PC-3 (cell line): ENCODE measurements around the gene ERBB2. TPM values are rescaled to one million over a fixed set of nuclear protein-coding genes. Genes with fewer than 3 reads are reported as not detected.

Experiments used
- ATAC-seq: fragments of 200-7000 bp; cut with Tn5 transposase; 2 replicates; pipeline ENCODE4 v1.9.1; 2020; ENCODE audit warnings: mild to moderate bottlenecking, moderate library complexity
- BruUV-seq: library from RNA; stranded (reverse); fragments of 400-500 nt; replicated peaks from 2 replicates; lab custom pipeline; 2021; lab: Mats Ljungman, UMichigan
- CTCF ChIA-PET: fragments of 300-600 bp; sonication (Branson Sonifier 250); formaldehyde crosslinking; loops from one replicate; lab custom pipeline; 2022; ENCODE audit warnings: antibody characterized with exemption; lab: Charles Lee
- POLR2A ChIA-PET: fragments of 300-600 bp; sonication (Branson Sonifier 250); formaldehyde crosslinking; loops from one replicate; lab custom pipeline; 2022; ENCODE audit warnings: antibody characterized with exemption; ENCODE audit not compliant: unreplicated experiment; lab: Charles Lee
- DNase-seq: peaks from one replicate; pipeline ENCODE4 v3.0.0-alpha.2; 2015
- H2AFZ ChIP-seq: fragments of 300-600 bp; sonication (generic); 2 replicates; pipeline ENCODE4 v1.6.0; 2016; ENCODE audit warnings: antibody characterized with exemption, low read length
- H3F3A ChIP-seq: fragments of 300-600 bp; sonication (generic); one replicate; pipeline ENCODE4 v1.6.0; 2017; ENCODE audit warnings: antibody characterized with exemption, low read length, control low read depth, mild to moderate bottlenecking; ENCODE audit not compliant: unreplicated experiment
- H3K27ac ChIP-seq: fragments of 300-600 bp; sonication (generic); 2 replicates; pipeline ENCODE4 v1.5.1; 2016; ENCODE audit warnings: mild to moderate bottlenecking, low read length
- H3K27me3 ChIP-seq: fragments of 300-600 bp; sonication (generic); 2 replicates; pipeline ENCODE4 v1.6.1; 2016; ENCODE audit warnings: low read length, mixed read lengths
- H3K36me3 ChIP-seq: fragments of 300-600 bp; sonication (generic); 2 replicates; pipeline ENCODE4 v1.6.1; 2016; ENCODE audit warnings: low read depth, mixed run types, low read length, mixed read lengths
- H3K4me1 ChIP-seq: fragments of 300-600 bp; sonication (generic); 2 replicates; pipeline ENCODE4 v1.5.1; 2016; ENCODE audit warnings: low read length; ENCODE audit not compliant: insufficient read depth
- H3K4me2 ChIP-seq: fragments of 300-600 bp; sonication (generic); 2 replicates; pipeline ENCODE4 v1.6.0; 2016; ENCODE audit warnings: low read length
- H3K4me3 ChIP-seq: fragments of 300-600 bp; sonication (generic); 2 replicates; pipeline ENCODE4 v1.5.1; 2016; ENCODE audit warnings: mild to moderate bottlenecking, low read length, mixed read lengths
- H3K79me2 ChIP-seq: fragments of 300-600 bp; sonication (generic); 2 replicates; pipeline ENCODE4 v1.6.1; 2017; ENCODE audit warnings: low read length, mixed read lengths
- H3K9ac ChIP-seq: fragments of 300-600 bp; sonication (generic); 2 replicates; pipeline ENCODE4 v1.6.0; 2016; ENCODE audit warnings: mild to moderate bottlenecking, low read length
- H3K9me2 ChIP-seq: fragments of 300-600 bp; sonication (generic); replicated peaks from 2 replicates; pipeline ENCODE4 v1.6.1; 2016; ENCODE audit warnings: mixed run types, low read length, mixed read lengths
- H3K9me3 ChIP-seq: fragments of 300-600 bp; sonication (generic); 2 replicates; pipeline ENCODE4 v1.6.1; 2016; ENCODE audit warnings: low read length, mixed read lengths
- H4K20me1 ChIP-seq: fragments of 300-600 bp; sonication (generic); 2 replicates; pipeline ENCODE4 v1.6.1; 2016; ENCODE audit warnings: low read length, mixed read lengths
- EZH2 ChIP-seq: fragments of 300-600 bp; sonication (generic); IDR thresholded peaks from one replicate; pipeline ENCODE4 v1.6.1; 2017; ENCODE audit warnings: antibody characterized with exemption, mild to moderate bottlenecking, low read length; ENCODE audit not compliant: unreplicated experiment
- EZH2phosphoT487 ChIP-seq: fragments of 300-600 bp; sonication (generic); IDR thresholded peaks from 2 replicates; pipeline ENCODE4 v1.6.1; 2018; ENCODE audit warnings: mild to moderate bottlenecking, antibody characterized with exemption, low read length, borderline replicate concordance
- intact Hi-C: fragments of 100-400 bp; cut with micrococcal nuclease; formaldehyde crosslinking; loops from 2 replicates; pipeline ENCODE4 v1.9.0; 2023
- total RNA-seq: library from RNA; depleted of rRNA; stranded (reverse); fragments of >200 nt; gene quantifications from 2 replicates; pipeline ENCODE4 v1.2.3, GENCODE V29; 2014
- TF ChIP-seq, protein P1 (sequence below): fragments of 300-600 bp; sonication (generic); conservative IDR thresholded peaks from 2 replicates; pipeline ENCODE4 v1.5.1; 2017; ENCODE audit warnings: antibody characterized with exemption, low read depth, mild to moderate bottlenecking, low read length

The ERBB2 gene
- total RNA-seq, 1 experiment from 2014 or later = 36.2 TPM

GRCh38 chr17:39757176-39757662 lies 57.4 kb downstream of the ERBB2 start:
- H3K4me2 ChIP-seq = no peak overlapping the region
- H3K4me1 ChIP-seq = peaks cover 6% of the 10 kb centered on the region; the same call in 1 of the 2 replicates
- no peaks in the 10 kb centered on the region for H3K9me2 ChIP-seq
- ATAC-seq = no peak
- TF ChIP-seq EZH2 = no peak
- TF ChIP-seq, protein P1, sequence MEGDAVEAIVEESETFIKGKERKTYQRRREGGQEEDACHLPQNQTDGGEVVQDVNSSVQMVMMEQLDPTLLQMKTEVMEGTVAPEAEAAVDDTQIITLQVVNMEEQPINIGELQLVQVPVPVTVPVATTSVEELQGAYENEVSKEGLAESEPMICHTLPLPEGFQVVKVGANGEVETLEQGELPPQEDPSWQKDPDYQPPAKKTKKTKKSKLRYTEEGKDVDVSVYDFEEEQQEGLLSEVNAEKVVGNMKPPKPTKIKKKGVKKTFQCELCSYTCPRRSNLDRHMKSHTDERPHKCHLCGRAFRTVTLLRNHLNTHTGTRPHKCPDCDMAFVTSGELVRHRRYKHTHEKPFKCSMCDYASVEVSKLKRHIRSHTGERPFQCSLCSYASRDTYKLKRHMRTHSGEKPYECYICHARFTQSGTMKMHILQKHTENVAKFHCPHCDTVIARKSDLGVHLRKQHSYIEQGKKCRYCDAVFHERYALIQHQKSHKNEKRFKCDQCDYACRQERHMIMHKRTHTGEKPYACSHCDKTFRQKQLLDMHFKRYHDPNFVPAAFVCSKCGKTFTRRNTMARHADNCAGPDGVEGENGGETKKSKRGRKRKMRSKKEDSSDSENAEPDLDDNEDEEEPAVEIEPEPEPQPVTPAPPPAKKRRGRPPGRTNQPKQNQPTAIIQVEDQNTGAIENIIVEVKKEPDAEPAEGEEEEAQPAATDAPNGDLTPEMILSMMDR = no peak
- no peak for TF ChIP-seq EZH2phosphoT487
- no peak overlapping the region for H2AFZ ChIP-seq
- no TSS peak for BruUV-seq
- H3K36me3 ChIP-seq = no peaks in the 10 kb centered on the region
- H3K9ac ChIP-seq = no peak overlapping the region
- H3K27ac ChIP-seq = no peak overlapping the region
- H3K27me3 ChIP-seq = no peaks in the 10 kb centered on the region
- no peak overlapping the region for H3K4me3 ChIP-seq
- no peaks in the 10 kb centered on the region for H4K20me1 ChIP-seq
- CTCF ChIA-PET = no interaction called here
- no peaks in the 10 kb centered on the region for H3K79me2 ChIP-seq
- POLR2A ChIA-PET = no interaction called here
- H3K9me3 ChIP-seq = no peaks in the 10 kb centered on the region
- intact Hi-C loops = no loop called here
- no peaks in the 10 kb centered on the region for H3F3A ChIP-seq
- DNase-seq = no peak

- no peaks in the 10 kb centered on the region for H3F3A ChIP-seq
- H3K27me3 ChIP-seq = no peaks in the 10 kb centered on the region
- H2AFZ ChIP-seq = no peak overlapping the region
- no peaks in the 10 kb centered on the region for H3K9me3 ChIP-seq
- ChIA-PET POLR2A (no interaction called here), CTCF (no interaction called here)
- no peaks in the 10 kb centered on the region for H3K36me3 ChIP-seq
- BruUV-seq = no TSS peak
- intact Hi-C loops = no loop called here
- DNase-seq (no peak), ATAC-seq (no peak)
- H3K4me2 ChIP-seq = no peak overlapping the region
- H3K4me3 ChIP-seq = no peak overlapping the region
- no peaks in the 10 kb centered on the region for H4K20me1 ChIP-seq
- TF ChIP-seq, protein P1 = no peak
- no peak overlapping the region for H3K9ac ChIP-seq
- no peaks in the 10 kb centered on the region for H3K9me2 ChIP-seq
- no peak overlapping the region for H3K27ac ChIP-seq
- H3K4me1 ChIP-seq = peaks cover 5% of the 10 kb centered on the region; the same call in 1 of the 2 replicates
- H3K79me2 ChIP-seq = no peaks in the 10 kb centered on the region
These were observed 58.3 kb downstream of the ERBB2 start for GRCh38 chr17:39757931-39758873.

DNA sequence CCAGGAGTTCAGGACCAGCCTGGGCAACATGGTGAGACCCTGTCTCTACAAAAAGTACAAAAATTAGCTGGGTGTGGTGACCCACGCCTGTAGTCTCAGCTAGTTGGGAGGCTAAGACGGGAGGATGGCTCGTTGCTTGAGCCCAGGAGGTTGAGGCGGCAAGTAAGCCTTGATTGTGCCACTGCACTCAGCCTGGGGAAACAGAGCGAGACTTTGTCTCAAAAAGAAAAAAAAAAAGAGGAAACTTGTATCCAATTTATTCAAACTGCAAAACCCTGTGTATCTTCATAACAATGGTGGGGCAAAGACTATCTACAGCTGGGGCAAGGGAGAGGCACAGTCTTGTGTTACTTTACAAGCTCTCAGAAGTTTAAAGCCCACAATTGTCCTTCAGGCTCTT lies 59.3 kb downstream of the ERBB2 start:
- Histone ChIP-seq H3K9ac (no peak overlapping the region), H3K27ac (no peak overlapping the region), H3K9me2 (no peaks in the 10 kb centered on the region), H3K9me3 (no peaks in the 10 kb centered on the region), H3K79me2 (no peaks in the 10 kb centered on the region), H3K4me3 (no peak overlapping the region), H3K4me2 (no peak overlapping the region), H3K27me3 (no peaks in the 10 kb centered on the region), H3F3A (no peaks in the 10 kb centered on the region), H2AFZ (no peak overlapping the region), H4K20me1 (no peaks in the 10 kb centered on the region), H3K36me3 (no peaks in the 10 kb centered on the region), H3K4me1 (no peaks in the 10 kb centered on the region)
- TF ChIP-seq, protein P1 = no peak
- TF ChIP-seq EZH2 = no peak
- TF ChIP-seq EZH2phosphoT487 = no peak
- DNase-seq (no peak), ATAC-seq (no peak)
- POLR2A ChIA-PET = no interaction called here
- intact Hi-C loops = no loop called here
- no TSS peak for BruUV-seq
- CTCF ChIA-PET = no interaction called here
